ENCODE results near the gene ALPK3.

ALPK3 gene

GRCh38 chr15:84847382-84847781, 30.2 kb downstream of the ALPK3 start:
- DNase-seq (ENCODE audit: low read depth), result no peak

- DNase-seq (ENCODE audit: low read depth), result no peak
Measured at GRCh38 chr15:84852212-84852611, 35.1 kb downstream of the ALPK3 start.

GRCh38 chr15:84855136-84855535, 38.0 kb downstream of the ALPK3 start:
- no peak for DNase-seq (ENCODE audit: low read depth)

GRCh38 chr15:84855765-84856164, 38.6 kb downstream of the ALPK3 start:
- DNase-seq (ENCODE audit: low read depth), result no peak

GRCh38 chr15:84856731-84857417, 39.7 kb downstream of the ALPK3 start:
- no peak for DNase-seq (ENCODE audit: low read depth)

GRCh38 chr15:84857418-84858004, 40.4 kb downstream of the ALPK3 start:
- no peak for DNase-seq (ENCODE audit: low read depth)

- no peak for DNase-seq (ENCODE audit: low read depth)
Measured at GRCh38 chr15:84858231-84858630, 41.1 kb downstream of the ALPK3 start.

- no peak for DNase-seq (ENCODE audit: low read depth)
Measured at GRCh38 chr15:84859144-84859543, 42.0 kb downstream of the ALPK3 start.

GRCh38 chr15:84859651-84860050, 42.5 kb downstream of the ALPK3 start:
- DNase-seq (ENCODE audit: low read depth), result no peak

- no peak for DNase-seq (ENCODE audit: low read depth)
Measured at GRCh38 chr15:84861781-84862180, 44.6 kb downstream of the ALPK3 start.

- DNase-seq (ENCODE audit: low read depth), result no peak
Measured at GRCh38 chr15:84862214-84862975, 45.2 kb downstream of the ALPK3 start.

- DNase-seq (ENCODE audit: low read depth), result no peak
Measured at GRCh38 chr15:84863565-84864443, 46.6 kb downstream of the ALPK3 start.

GRCh38 chr15:84864444-84864795, 47.3 kb downstream of the ALPK3 start:
- no peak for DNase-seq (ENCODE audit: low read depth)

- no peak for DNase-seq (ENCODE audit: low read depth)
Measured at GRCh38 chr15:84865074-84865569, 48.0 kb downstream of the ALPK3 start.

GRCh38 chr15:84868037-84868880, 51.1 kb downstream of the ALPK3 start:
- DNase-seq (ENCODE audit: low read depth), result no peak

GRCh38 chr15:84869510-84869909, 52.4 kb downstream of the ALPK3 start:
- no peak for DNase-seq (ENCODE audit: low read depth)

- no peak for DNase-seq (ENCODE audit: low read depth)
Measured at GRCh38 chr15:84871428-84871985, 54.4 kb downstream of the ALPK3 start.

GRCh38 chr15:84872009-84872910, 55.1 kb downstream of the ALPK3 start:
- no peak for DNase-seq (ENCODE audit: low read depth)

- DNase-seq (ENCODE audit: low read depth), result no peak
Measured at GRCh38 chr15:84873997-84874396, 56.8 kb downstream of the ALPK3 start.
